Upper lobe of left lung (tissue), 6 donors: ENCODE measurements around the gene FASTKD2. TPM values are rescaled to one million over a fixed set of nuclear protein-coding genes. Genes with fewer than 3 reads are reported as not detected.

Source experiments
- ATAC-seq, 2 donors: fragments of 200-7000 bp; cut with Tn5 transposase; one replicate each; pipeline ENCODE4 v1.9.1; 2022; ENCODE audit warnings: mild to moderate bottlenecking in 2 of 2, moderate library complexity in 2 of 2; ENCODE audit not compliant: low FRiP score in 2 of 2
- DNase-seq, 2 donors: peaks; one replicate each; pipeline ENCODE4 v3.0.0-alpha.2; 2019 to 2020
- H3K27ac ChIP-seq, 4 donors: fragments of 200-600 bp; sonication (generic); one replicate each; pipeline ENCODE4 v1.5.1; 2016 to 2019
- H3K27me3 ChIP-seq, 4 donors: fragments of 200-600 bp; sonication (generic); one replicate each; pipeline ENCODE4 v1.5.1; 2017 to 2019
- H3K36me3 ChIP-seq, 4 donors: fragments of 200-600 bp; sonication (generic); one replicate each; pipeline ENCODE4 v1.5.1; 2016 to 2019
- H3K4me1 ChIP-seq, 4 donors: fragments of 200-600 bp; sonication (generic); one replicate each; pipeline ENCODE4 v1.5.1; 2018 to 2019
- H3K4me3 ChIP-seq, 4 donors: fragments of 200-600 bp; sonication (generic); one replicate each; pipeline ENCODE4 v1.5.1; 2017 to 2019; ENCODE audit warnings: mild to moderate bottlenecking in 2 of 4, moderate library complexity in 1 of 4
- H3K9me3 ChIP-seq, 4 donors: fragments of 200-600 bp; sonication (generic); one replicate each; pipeline ENCODE4 v1.5.1; 2018 to 2019
- CTCF ChIP-seq, 6 experiments: fragments of 450-650 bp in 4 of 6; fragments of 200-600 bp in 2 of 6; sonication (generic) in 2 of 6; IDR thresholded peaks; one replicate each; pipeline ENCODE4 v1.5.1; 2016 to 2019; ENCODE audit warnings: antibody characterized with exemption in 6 of 6
- EP300 ChIP-seq, 4 donors: sonication (generic); formaldehyde crosslinking; IDR thresholded peaks; one replicate each; pipeline ENCODE4 v1.5.1; 2017; ENCODE audit warnings: antibody characterized with exemption in 4 of 4, control low read depth in 2 of 4
- POLR2A ChIP-seq, 4 donors: fragments of 450-650 bp; IDR thresholded peaks; one replicate each; pipeline ENCODE4 v1.5.1; 2016 to 2017; ENCODE audit warnings: antibody characterized with exemption in 4 of 4, mild to moderate bottlenecking in 2 of 4
- POLR2AphosphoS5 ChIP-seq, 2 donors: sonication (generic); formaldehyde crosslinking; IDR thresholded peaks; one replicate each; pipeline ENCODE4 v1.5.1; 2017; ENCODE audit warnings: antibody characterized with exemption in 2 of 2
- whole genome bisulfite sequencing, 2 donors: methylation state at CpG; one replicate each; pipeline ENCODE4 v1.1.5; 2017 to 2018; 5-methylcytosine and 5-hydroxymethylcytosine counted together
- total RNA-seq, 6 donors: library from RNA; depleted of rRNA in 4 of 6; stranded (reverse); fragments of >200 nt in 4 of 6; gene quantifications; one replicate each; pipeline versions ENCODE4 v1.1.0 to v1.2.1, GENCODE V29; 2016 to 2021
- donor health status: DM: no; HTN: no; CAD: no; lungs with moderate emphysema.
- donor health status: DM: no; HTN: yes; CAD: no; lungs with severe emphysema.

The FASTKD2 gene
- total RNA-seq, 6 donors from 2014 or later, result 10.7 to 32.8 (median 21.1) TPM

- Histone ChIP-seq H3K4me3 (no peak overlapping the region), H3K4me1 (no peaks in the 10 kb centered on the region)
- 71 to 77% methylated on average over 2 of the region's 2 CpGs for WGBS, 2 donors
Measured at GRCh38 chr2:206739271-206739670, 26.1 kb upstream of the FASTKD2 start.

GRCh38 chr2:206740800-206741199 is 24.6 kb upstream of the FASTKD2 start:
- no peaks in the 10 kb centered on the region for H3K27me3 ChIP-seq
- no peak overlapping the region for H3K4me3 ChIP-seq
- no peaks in the 10 kb centered on the region for H3K9me3 ChIP-seq
- DNase-seq (no peak), ATAC-seq (no peak)
- no peak for TF ChIP-seq EP300 (IDR thresholded peaks at IDR 0.05)
- no peak for TF ChIP-seq CTCF (IDR thresholded peaks at IDR 0.05)
- TF ChIP-seq POLR2A (IDR thresholded peaks at IDR 0.05), result no peak
- no peak for TF ChIP-seq POLR2AphosphoS5 (IDR thresholded peaks at IDR 0.05)
- H3K36me3 ChIP-seq, result no peaks in the 10 kb centered on the region
- H3K4me1 ChIP-seq, result no peaks in the 10 kb centered on the region
- 51 to 68% methylated on average over 2 of the region's 2 CpGs for WGBS, 2 donors
- no peak overlapping the region for H3K27ac ChIP-seq

More at GRCh38 chr2:206739271-206739670, 26.1 kb upstream of the FASTKD2 start:
- DNase-seq (no peak), ATAC-seq (no peak)
- H3K27me3 ChIP-seq, result no peaks in the 10 kb centered on the region
- no peak overlapping the region for H3K27ac ChIP-seq
- H3K9me3 ChIP-seq, result no peaks in the 10 kb centered on the region
- no peak for TF ChIP-seq CTCF (IDR thresholded peaks at IDR 0.05)
- TF ChIP-seq POLR2A (IDR thresholded peaks at IDR 0.05), result no peak
- no peak for TF ChIP-seq POLR2AphosphoS5 (IDR thresholded peaks at IDR 0.05)
- TF ChIP-seq EP300 (IDR thresholded peaks at IDR 0.05), result no peak
- no peaks in the 10 kb centered on the region for H3K36me3 ChIP-seq

- DNase-seq, result no peak
- no peak overlapping the region for H3K27ac ChIP-seq
- no peaks in the 10 kb centered on the region for H3K27me3 ChIP-seq
- 52 to 55% methylated on average over 1 of the region's 1 CpG for WGBS, 2 donors
- no peaks in the 10 kb centered on the region for H3K36me3 ChIP-seq
- no peaks in the 10 kb centered on the region for H3K4me1 ChIP-seq
- TF ChIP-seq POLR2A (IDR thresholded peaks at IDR 0.05), result no peak
- TF ChIP-seq EP300 (IDR thresholded peaks at IDR 0.05), result no peak
- no peak for TF ChIP-seq CTCF (IDR thresholded peaks at IDR 0.05)
- TF ChIP-seq POLR2AphosphoS5 (IDR thresholded peaks at IDR 0.05), result no peak
- no peak overlapping the region for H3K4me3 ChIP-seq
- H3K9me3 ChIP-seq, result no peaks in the 10 kb centered on the region
- ATAC-seq, result no peak
Measured at GRCh38 chr2:206756816-206757215, 8.6 kb upstream of the FASTKD2 start.

GRCh38 chr2:206764673-206765241 is 649 bp upstream of the FASTKD2 start:
- ATAC-seq (no peak), DNase-seq (no peak)
- peak overlapping the region; percentile 43 to 87 (median 72) for H3K4me3 ChIP-seq
- WGBS, 2 donors, result 8 to 10% methylated on average over 18 of the region's 18 CpGs
- no peaks in the 10 kb centered on the region for H3K27me3 ChIP-seq
- peak overlapping the region; percentile 82 to 90 (median 86) for H3K27ac ChIP-seq
- TF ChIP-seq CTCF (IDR thresholded peaks at IDR 0.05), result no peak
- TF ChIP-seq POLR2AphosphoS5 (IDR thresholded peaks at IDR 0.05), result no peak
- TF ChIP-seq POLR2A (IDR thresholded peaks at IDR 0.05), result no peak
- no peak for TF ChIP-seq EP300 (IDR thresholded peaks at IDR 0.05)
- no peaks in the 10 kb centered on the region for H3K9me3 ChIP-seq
- peaks cover 0 to 9% (median 2%) of the 10 kb centered on the region in 4 donors for H3K36me3 ChIP-seq
- H3K4me1 ChIP-seq, result peaks cover 10 to 25% (median 15%) of the 10 kb centered on the region in 4 donors
